Hepatocyte (in vitro differentiated cells): Measurements from ENCODE around the gene SCARF1. TPM values are rescaled to one million over a fixed set of nuclear protein-coding genes. Genes with fewer than 3 reads are reported as not detected.
"Not testable (repeated sequence)": the region's sequence is repeated elsewhere in the genome, so short reads cannot be mapped to it uniquely, and the experiment has no call there.

Experiments
- DNase-seq: peaks from one replicate; pipeline ENCODE4 v3.0.0-alpha.2; 2016; ENCODE audit warnings: low spot score
- H2AFZ ChIP-seq: fragments of 200-600 bp; sonication (generic); 2 replicates; pipeline ENCODE4 v1.6.0; 2016; ENCODE audit warnings: antibody characterized with exemption, mild to moderate bottlenecking
- H3K27ac ChIP-seq: fragments of 200-600 bp; sonication (generic); 2 replicates; pipeline ENCODE4 v1.5.1; 2016; ENCODE audit warnings: mild to moderate bottlenecking
- H3K27me3 ChIP-seq: fragments of 200-600 bp; sonication (generic); 2 replicates; pipeline ENCODE4 v1.6.1; 2016
- H3K36me3 ChIP-seq: fragments of 200-600 bp; sonication (generic); replicated peaks from 2 replicates; pipeline ENCODE4 v1.5.1; 2016; ENCODE audit warnings: low read depth; ENCODE audit not compliant: insufficient read depth
- H3K4me1 ChIP-seq: fragments of 200-600 bp; sonication (generic); 2 replicates; pipeline ENCODE4 v1.5.1; 2016; ENCODE audit warnings: mild to moderate bottlenecking, moderate library complexity; ENCODE audit not compliant: insufficient read depth
- H3K4me2 ChIP-seq: fragments of 200-600 bp; sonication (generic); 2 replicates; pipeline ENCODE4 v1.6.0; 2016
- H3K4me3 ChIP-seq: fragments of 200-600 bp; sonication (generic); 2 replicates; pipeline ENCODE4 v1.5.1; 2016; ENCODE audit warnings: mild to moderate bottlenecking
- H3K79me2 ChIP-seq: fragments of 200-600 bp; sonication (generic); 2 replicates; pipeline ENCODE4 v1.6.0; 2017; ENCODE audit warnings: mild to moderate bottlenecking
- H3K9me2 ChIP-seq: fragments of 200-600 bp; sonication (generic); replicated peaks from 2 replicates; pipeline ENCODE4 v1.6.0; 2017; ENCODE audit warnings: mild to moderate bottlenecking; ENCODE audit not compliant: insufficient read depth
- H3K9me3 ChIP-seq: fragments of 200-600 bp; sonication (generic); 2 replicates; pipeline ENCODE4 v1.5.1; 2016; ENCODE audit warnings: low read depth, mild to moderate bottlenecking
- H4K20me1 ChIP-seq: fragments of 200-600 bp; sonication (generic); 2 replicates; pipeline ENCODE4 v1.6.0; 2016; ENCODE audit warnings: mild to moderate bottlenecking; ENCODE audit not compliant: insufficient read depth, poor library complexity, severe bottlenecking
- EZH2 ChIP-seq: fragments of 200-600 bp; sonication (generic); IDR thresholded peaks from 2 replicates; pipeline ENCODE4 v1.6.1; 2016; ENCODE audit warnings: antibody characterized with exemption, mild to moderate bottlenecking, borderline replicate concordance
- EZH2phosphoT487 ChIP-seq: fragments of 200-600 bp; sonication (generic); IDR thresholded peaks from one replicate; pipeline ENCODE4 v1.6.1; 2018; ENCODE audit warnings: antibody characterized with exemption, mild to moderate bottlenecking, low read depth, moderate library complexity; ENCODE audit not compliant: unreplicated experiment, severe bottlenecking
- WGBS: methylation state at CpG from one replicate; pipeline ENCODE4 v1.1.6; 2016; ENCODE audit warnings: low lambda C conversion rate; ENCODE audit errors: missing lambda C conversion rate; 5-methylcytosine and 5-hydroxymethylcytosine counted together
- polyA plus RNA-seq: library from polyadenylated mRNA; unstranded; fragments of >200 nt; fragmentation: Nextera tagmentation; extraction: Ambion mirVana; gene quantifications from 2 replicates; pipeline ENCODE4 v1.2.1, GENCODE V29; 2016
- total RNA-seq: library from RNA; depleted of rRNA; stranded (reverse); fragments of >200 nt; gene quantifications from 2 replicates; pipeline ENCODE4 v1.2.3, GENCODE V29; 2014
- TF ChIP-seq, protein P1 (sequence below): fragments of 200-600 bp; sonication (generic); IDR thresholded peaks from 2 replicates; pipeline ENCODE4 v1.5.1; 2016; ENCODE audit warnings: antibody characterized with exemption, mild to moderate bottlenecking; ENCODE audit not compliant: poor library complexity

The SCARF1 gene
- total and polyA plus RNA-seq, 2 experiments from 2014 or later = 0.93 to 2.0 TPM

DNA sequence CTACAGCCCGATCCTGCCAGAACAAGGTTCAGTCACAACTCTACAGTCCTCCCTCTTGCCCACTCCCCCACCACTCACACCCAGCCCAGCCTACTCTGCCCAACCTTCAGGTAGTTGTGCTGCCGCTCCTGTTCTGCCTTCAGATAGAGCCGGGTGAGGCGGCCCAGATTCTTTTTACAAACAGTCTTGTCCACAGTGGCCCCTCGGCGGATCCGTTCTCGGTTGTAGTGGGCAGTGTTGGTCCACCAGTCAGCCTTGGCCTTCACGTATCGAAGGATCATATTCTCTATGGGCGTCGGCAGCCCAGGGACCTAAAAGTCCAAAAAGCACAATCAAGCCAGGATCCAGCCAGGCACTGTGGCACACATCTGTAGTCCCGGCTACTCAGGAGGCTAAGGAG, 30.9 kb upstream of the SCARF1 start:
- no peak overlapping the region for H3K27ac ChIP-seq
- H3K27me3 ChIP-seq = no peaks in the 10 kb centered on the region
- no peak overlapping the region for H2AFZ ChIP-seq
- H3K9me3 ChIP-seq = no peaks in the 10 kb centered on the region
- peaks cover 26% of the 10 kb centered on the region for H3K79me2 ChIP-seq
- no peak for DNase-seq
- peaks cover 9% of the 10 kb centered on the region for H3K36me3 ChIP-seq
- no peaks in the 10 kb centered on the region for H3K9me2 ChIP-seq
- no peaks in the 10 kb centered on the region for H3K4me1 ChIP-seq
- no peak overlapping the region for H3K4me3 ChIP-seq
- no peak overlapping the region for H3K4me2 ChIP-seq
- H4K20me1 ChIP-seq = peaks cover 19% of the 10 kb centered on the region
- WGBS = 97% methylated on average over 13 of the region's 13 CpGs
- no peak for TF ChIP-seq EZH2
- TF ChIP-seq, protein P1, sequence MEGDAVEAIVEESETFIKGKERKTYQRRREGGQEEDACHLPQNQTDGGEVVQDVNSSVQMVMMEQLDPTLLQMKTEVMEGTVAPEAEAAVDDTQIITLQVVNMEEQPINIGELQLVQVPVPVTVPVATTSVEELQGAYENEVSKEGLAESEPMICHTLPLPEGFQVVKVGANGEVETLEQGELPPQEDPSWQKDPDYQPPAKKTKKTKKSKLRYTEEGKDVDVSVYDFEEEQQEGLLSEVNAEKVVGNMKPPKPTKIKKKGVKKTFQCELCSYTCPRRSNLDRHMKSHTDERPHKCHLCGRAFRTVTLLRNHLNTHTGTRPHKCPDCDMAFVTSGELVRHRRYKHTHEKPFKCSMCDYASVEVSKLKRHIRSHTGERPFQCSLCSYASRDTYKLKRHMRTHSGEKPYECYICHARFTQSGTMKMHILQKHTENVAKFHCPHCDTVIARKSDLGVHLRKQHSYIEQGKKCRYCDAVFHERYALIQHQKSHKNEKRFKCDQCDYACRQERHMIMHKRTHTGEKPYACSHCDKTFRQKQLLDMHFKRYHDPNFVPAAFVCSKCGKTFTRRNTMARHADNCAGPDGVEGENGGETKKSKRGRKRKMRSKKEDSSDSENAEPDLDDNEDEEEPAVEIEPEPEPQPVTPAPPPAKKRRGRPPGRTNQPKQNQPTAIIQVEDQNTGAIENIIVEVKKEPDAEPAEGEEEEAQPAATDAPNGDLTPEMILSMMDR = no peak

DNA sequence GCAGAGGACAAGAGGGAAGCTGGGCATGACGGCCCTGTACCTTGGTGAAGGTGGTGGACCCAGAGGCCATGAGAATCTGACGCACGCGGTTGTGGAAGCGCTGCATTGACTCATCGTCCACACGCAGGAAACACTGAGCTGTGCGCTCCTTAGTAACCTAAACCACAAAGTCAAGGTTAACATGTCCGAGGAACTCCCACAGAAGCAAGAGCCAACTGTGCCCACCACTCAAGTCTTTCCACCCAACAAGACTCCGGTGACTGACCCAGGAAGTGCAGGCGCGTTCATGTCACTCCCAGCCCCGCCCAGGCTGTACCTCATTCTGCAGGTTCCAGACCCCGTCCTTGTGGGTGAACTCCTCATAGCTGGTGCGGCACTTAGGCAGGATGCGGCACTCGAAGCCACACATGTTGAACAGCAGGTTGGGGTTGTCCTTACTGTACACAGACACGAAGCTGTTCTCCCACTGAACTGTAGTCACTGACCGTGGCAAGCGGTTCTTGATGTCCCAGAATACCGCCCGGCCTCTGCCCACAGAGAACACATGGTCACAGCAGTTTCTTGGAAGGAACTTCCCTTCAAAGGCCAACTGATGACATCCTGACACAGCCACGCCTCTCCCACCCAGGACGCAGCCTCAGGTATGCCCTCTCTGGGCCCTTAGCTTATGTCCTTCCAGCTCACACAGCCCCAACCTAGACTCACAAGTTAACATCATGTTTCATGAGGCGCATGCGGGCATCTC, 27.7 kb upstream of the SCARF1 start:
- Histone ChIP-seq H3K4me1 (no peaks in the 10 kb centered on the region), H3K4me3 (no peak overlapping the region), H2AFZ (no peak overlapping the region), H3K27me3 (no peaks in the 10 kb centered on the region), H3K36me3 (peaks cover 2% of the 10 kb centered on the region), H3K4me2 (no peak overlapping the region), H3K27ac (no peak overlapping the region), H3K9me2 (no peaks in the 10 kb centered on the region), H3K79me2 (peaks cover 19% of the 10 kb centered on the region), H4K20me1 (peaks cover 21% of the 10 kb centered on the region), H3K9me3 (no peaks in the 10 kb centered on the region)
- WGBS = 96% methylated on average over 26 of the region's 26 CpGs
- no peak for DNase-seq
- TF ChIP-seq EZH2phosphoT487 (no peak), EZH2 (no peak)
- TF ChIP-seq, protein P1 = no peak

DNA sequence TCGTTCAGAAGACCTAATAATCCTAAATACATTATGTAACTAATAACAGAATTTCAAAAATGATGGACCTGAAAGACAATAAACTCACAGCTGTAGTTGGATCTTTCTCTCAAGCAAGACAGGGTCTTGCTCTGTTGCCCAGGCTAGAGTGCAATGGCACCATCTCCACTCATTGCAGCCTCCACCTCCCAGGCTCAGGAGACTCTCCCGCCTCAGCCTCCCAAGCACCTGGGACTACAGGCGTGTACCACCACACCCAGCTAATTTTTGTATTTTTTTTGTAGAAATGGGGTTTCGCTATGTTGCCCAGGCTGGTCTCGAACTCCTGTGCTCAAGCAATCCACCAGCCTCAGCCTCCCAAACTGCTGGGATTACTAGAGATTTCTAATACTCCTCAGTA, 18.4 kb upstream of the SCARF1 start:
- H3K4me3 ChIP-seq, H3K4me1 ChIP-seq, DNase-seq, H2AFZ ChIP-seq, H3K9me2 ChIP-seq, H3K27ac ChIP-seq, H3K27me3 ChIP-seq, H4K20me1 ChIP-seq, H3K4me2 ChIP-seq, H3K9me3 ChIP-seq: not testable (repeated sequence)
- WGBS = 95% methylated on average over 5 of the region's 5 CpGs
- Histone ChIP-seq H3K36me3 (peaks cover 13% of the 10 kb centered on the region), H3K79me2 (peaks cover 22% of the 10 kb centered on the region)

DNA sequence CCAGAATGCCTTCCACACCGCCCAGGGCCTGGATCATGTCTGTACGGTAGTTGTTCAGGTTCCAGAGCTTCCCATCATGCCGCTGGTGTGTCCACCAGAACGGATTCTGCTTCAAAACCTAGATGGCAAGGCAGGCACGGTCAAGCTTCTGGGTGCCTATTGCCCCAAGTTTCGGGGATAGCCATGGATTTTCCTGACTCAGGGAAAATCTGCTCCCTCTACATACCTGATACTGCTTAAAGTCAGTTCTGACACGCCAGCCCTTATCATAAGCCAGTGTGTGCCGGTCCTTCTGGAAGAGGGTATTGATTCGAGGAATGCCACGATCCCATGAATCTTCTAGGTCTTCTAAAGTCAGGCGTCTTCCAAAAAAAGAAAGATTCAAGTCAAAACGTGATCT, 15.5 kb upstream of the SCARF1 start:
- Histone ChIP-seq H3K27ac (no peak overlapping the region), H3K9me2 (no peaks in the 10 kb centered on the region), H3K4me2 (no peak overlapping the region), H3K36me3 (peaks cover 18% of the 10 kb centered on the region), H4K20me1 (peaks cover 4% of the 10 kb centered on the region), H2AFZ (no peak overlapping the region), H3K4me1 (no peaks in the 10 kb centered on the region), H3K9me3 (no peaks in the 10 kb centered on the region), H3K79me2 (peaks cover 14% of the 10 kb centered on the region), H3K4me3 (no peak overlapping the region), H3K27me3 (no peaks in the 10 kb centered on the region)
- DNase-seq = no peak
- WGBS = 96% methylated on average over 12 of the region's 12 CpGs
- TF ChIP-seq, protein P1 = no peak
